PFSK-1 (cell line): ENCODE data around the gene ADSL.

Experiments used
- FOXP2 ChIP-seq: optimal IDR thresholded peaks from 2 replicates; pipeline ENCODE3; 2011; ENCODE audit warnings: borderline replicate concordance, control low read depth, inconsistent platforms; ENCODE audit not compliant: insufficient read depth; ENCODE audit errors: extremely low read length, extremely low read depth
- POLR2AphosphoS5 ChIP-seq: IDR thresholded peaks from 2 replicates; pipeline ENCODE4 v1.6.1; 2012; ENCODE audit warnings: low read depth, mild to moderate bottlenecking, control low read depth, low read length, moderate library complexity
- SIN3A ChIP-seq: IDR thresholded peaks from 2 replicates; pipeline ENCODE4 v1.6.1; 2012; ENCODE audit warnings: mild to moderate bottlenecking, low read length, moderate library complexity, borderline replicate concordance; ENCODE audit not compliant: insufficient read depth
- TAF1 ChIP-seq: IDR thresholded peaks from 2 replicates; pipeline ENCODE4 v1.6.1; 2012; ENCODE audit warnings: low read length, control low read depth, borderline replicate concordance; ENCODE audit not compliant: insufficient read depth
- TF ChIP-seq, protein P1 (sequence below), 2 experiments: IDR thresholded peaks; 2 replicates each; pipeline versions ENCODE4 v1.6.1 to v1.8.0; 2011 to 2012; ENCODE audit warnings: low read depth in 2 of 2, low read length in 2 of 2, control low read depth in 1 of 2, inconsistent platforms in 1 of 2, mild to moderate bottlenecking in 1 of 2, moderate library complexity in 1 of 2; ENCODE audit not compliant: insufficient read depth in 1 of 2

The ADSL gene

DNA sequence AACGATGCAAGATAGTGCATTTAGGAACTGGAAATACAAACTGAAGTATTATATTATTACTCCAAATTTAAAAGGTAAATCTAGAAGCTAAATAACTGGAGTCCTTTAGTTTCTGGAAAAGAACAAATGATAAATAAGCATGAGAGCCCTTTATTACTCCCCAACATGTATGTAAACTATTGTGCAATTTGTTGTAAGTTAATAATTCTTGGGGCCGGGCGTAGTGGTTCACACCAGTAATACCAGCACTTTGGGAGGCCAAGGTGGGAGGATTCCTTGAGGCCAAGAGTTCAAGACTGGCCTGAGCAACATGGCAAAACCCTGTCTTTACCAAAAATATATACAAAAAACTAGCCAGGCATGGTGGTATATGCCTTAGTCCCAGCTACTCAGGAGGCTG is 35.2 kb downstream of the ADSL start:
- TF ChIP-seq TAF1 (no peak), FOXP2 (no peak), POLR2AphosphoS5 (no peak), SIN3A (no peak)
- TF ChIP-seq, protein P1, sequence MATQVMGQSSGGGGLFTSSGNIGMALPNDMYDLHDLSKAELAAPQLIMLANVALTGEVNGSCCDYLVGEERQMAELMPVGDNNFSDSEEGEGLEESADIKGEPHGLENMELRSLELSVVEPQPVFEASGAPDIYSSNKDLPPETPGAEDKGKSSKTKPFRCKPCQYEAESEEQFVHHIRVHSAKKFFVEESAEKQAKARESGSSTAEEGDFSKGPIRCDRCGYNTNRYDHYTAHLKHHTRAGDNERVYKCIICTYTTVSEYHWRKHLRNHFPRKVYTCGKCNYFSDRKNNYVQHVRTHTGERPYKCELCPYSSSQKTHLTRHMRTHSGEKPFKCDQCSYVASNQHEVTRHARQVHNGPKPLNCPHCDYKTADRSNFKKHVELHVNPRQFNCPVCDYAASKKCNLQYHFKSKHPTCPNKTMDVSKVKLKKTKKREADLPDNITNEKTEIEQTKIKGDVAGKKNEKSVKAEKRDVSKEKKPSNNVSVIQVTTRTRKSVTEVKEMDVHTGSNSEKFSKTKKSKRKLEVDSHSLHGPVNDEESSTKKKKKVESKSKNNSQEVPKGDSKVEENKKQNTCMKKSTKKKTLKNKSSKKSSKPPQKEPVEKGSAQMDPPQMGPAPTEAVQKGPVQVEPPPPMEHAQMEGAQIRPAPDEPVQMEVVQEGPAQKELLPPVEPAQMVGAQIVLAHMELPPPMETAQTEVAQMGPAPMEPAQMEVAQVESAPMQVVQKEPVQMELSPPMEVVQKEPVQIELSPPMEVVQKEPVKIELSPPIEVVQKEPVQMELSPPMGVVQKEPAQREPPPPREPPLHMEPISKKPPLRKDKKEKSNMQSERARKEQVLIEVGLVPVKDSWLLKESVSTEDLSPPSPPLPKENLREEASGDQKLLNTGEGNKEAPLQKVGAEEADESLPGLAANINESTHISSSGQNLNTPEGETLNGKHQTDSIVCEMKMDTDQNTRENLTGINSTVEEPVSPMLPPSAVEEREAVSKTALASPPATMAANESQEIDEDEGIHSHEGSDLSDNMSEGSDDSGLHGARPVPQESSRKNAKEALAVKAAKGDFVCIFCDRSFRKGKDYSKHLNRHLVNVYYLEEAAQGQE (IDR thresholded peaks at IDR 0.05; ENCODE audit: insufficient read depth in 1 of 2, low read depth in 2 of 2, low read length in 2 of 2): no peak

DNA sequence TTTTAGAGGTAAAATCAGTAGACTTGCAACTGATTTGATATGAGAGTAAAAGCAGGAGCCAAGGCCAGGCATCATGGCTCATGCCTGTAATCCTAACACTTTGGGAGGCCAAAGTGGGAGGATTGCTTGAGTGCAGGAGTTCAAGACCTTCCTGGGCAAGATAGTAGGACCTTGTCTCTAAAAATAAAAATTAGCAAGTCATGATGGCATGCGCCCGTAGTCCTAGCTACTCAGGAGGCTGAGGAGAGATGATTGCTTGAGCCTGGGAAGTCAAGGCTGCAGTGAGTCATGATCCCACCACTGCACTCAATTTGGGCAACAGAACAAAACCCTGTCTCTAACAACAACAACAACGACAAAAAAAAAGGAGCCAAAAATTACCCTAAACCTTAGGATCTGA is 37.6 kb downstream of the ADSL start:
- TF ChIP-seq POLR2AphosphoS5 (no peak), SIN3A (no peak), TAF1 (no peak), FOXP2 (no peak)
- TF ChIP-seq, protein P1 (IDR thresholded peaks at IDR 0.05; ENCODE audit: insufficient read depth in 1 of 2, low read depth in 2 of 2, low read length in 2 of 2): no peak

DNA sequence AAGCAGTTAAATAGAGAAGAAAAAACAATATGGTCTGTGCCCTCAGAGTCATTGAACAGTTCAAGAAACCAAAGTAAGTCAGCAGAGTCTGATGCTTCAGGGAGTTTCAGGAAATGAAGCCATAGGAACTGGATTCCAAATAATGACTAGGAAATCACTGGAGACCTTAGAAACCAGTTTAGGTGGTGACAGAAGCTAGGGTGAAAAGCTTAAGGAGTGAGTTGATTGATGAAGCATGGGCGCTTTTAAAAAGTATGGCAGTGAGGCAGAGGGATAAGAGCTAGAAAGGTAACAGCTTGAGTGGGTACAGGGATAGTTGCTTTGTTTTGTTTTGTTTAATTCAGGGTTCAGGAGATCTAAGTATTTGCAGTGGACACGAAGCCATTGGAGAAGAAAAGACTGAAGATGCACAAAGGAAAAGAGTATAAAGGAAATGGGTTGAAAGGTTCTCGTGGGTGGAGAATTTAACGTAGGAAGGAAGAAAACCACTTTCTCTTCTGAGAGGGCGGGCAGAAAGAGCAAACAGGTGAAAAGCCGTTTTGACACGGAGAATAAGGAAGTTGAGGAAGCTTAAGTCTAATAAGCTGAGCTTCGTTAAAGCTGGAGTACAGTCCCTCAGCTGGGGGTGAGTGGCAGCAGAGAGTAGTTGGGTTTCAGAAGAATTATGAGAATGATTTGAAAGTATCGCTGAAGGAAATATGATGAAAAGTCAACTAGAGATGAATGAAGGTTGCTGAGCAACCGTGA is 38.9 kb downstream of the ADSL start:
- no peak for TF ChIP-seq FOXP2
- no peak for TF ChIP-seq SIN3A
- no peak for TF ChIP-seq TAF1
- TF ChIP-seq, protein P1 (IDR thresholded peaks at IDR 0.05; ENCODE audit: insufficient read depth in 1 of 2, low read depth in 2 of 2, low read length in 2 of 2): no peak
- TF ChIP-seq POLR2AphosphoS5: no peak

DNA sequence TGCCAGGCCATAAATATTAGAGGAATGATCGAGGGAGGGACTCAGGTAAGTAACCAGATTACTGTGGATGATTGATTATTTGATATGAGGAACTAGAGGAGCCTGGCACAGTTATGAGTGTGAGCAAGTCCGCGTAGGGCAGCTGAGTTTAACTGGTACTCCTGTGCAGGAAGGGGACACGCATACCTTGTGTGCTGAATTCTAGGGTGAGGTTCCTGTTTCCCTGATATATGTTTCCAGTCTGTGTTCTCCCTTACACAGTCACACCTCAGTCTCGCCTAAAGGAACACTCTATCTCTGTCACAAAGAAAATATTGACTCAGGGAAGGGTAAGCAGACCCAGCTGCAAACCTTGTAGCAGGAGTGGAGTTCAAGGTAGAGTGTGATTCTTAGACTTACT is 41.4 kb downstream of the ADSL start:
- TF ChIP-seq, protein P1 (IDR thresholded peaks at IDR 0.05; ENCODE audit: insufficient read depth in 1 of 2, low read depth in 2 of 2, low read length in 2 of 2): no peak
- TF ChIP-seq TAF1 (no peak), SIN3A (no peak), FOXP2 (no peak), POLR2AphosphoS5 (no peak)

- TF ChIP-seq TAF1 (no peak), SIN3A (no peak), POLR2AphosphoS5 (no peak), FOXP2 (no peak)
- TF ChIP-seq, protein P1 (IDR thresholded peaks at IDR 0.05; ENCODE audit: insufficient read depth in 1 of 2, low read depth in 2 of 2, low read length in 2 of 2): no peak
Observed at GRCh38 chr22:40388231-40388630, 41.9 kb downstream of the ADSL start.
